ENCODE data around the gene NAA10. TPM values are rescaled to one million over a fixed set of nuclear protein-coding genes. Genes with fewer than 3 reads are reported as not detected.

Gene NAA10
- total RNA-seq, 1 experiment from 2014 or later, result 124 TPM

GRCh38 chrX:153969125-153969903 is 34.5 kb upstream of the NAA10 start:
- CTCF ChIA-PET, result no interaction called here
- Histone ChIP-seq H2AFZ (ENCODE audit: low read depth, low read length, poor library complexity, severe bottlenecking) (no peak overlapping the region), H3K9me2 (ENCODE audit: insufficient read depth) (no peaks in the 10 kb centered on the region), H3K27ac (ENCODE audit: low read depth, low read length) (peak overlapping the region; percentile 33), H3K9ac (ENCODE audit: low read length) (peak overlapping the region; percentile 99), H3K9me3 (ENCODE audit: control insufficient read depth in 1 of 2, insufficient read depth in 1 of 2, low read depth in 1 of 2, low read length in 2 of 2) (no peaks in the 10 kb centered on the region), H3K36me3 (ENCODE audit: control insufficient read depth in 1 of 2, insufficient read depth in 2 of 2, low read length in 2 of 2) (peaks cover 0 to 11% of the 10 kb centered on the region in 2 experiments; a peak in 1 of 4 replicates), H3K27me3 (ENCODE audit: insufficient read depth, low read length) (no peaks in the 10 kb centered on the region), H3K4me2 (ENCODE audit: low read length) (peak overlapping the region; percentile 76), H3K79me2 (ENCODE audit: insufficient read depth, low read length) (peaks cover 74% of the 10 kb centered on the region), H3K4me1 (ENCODE audit: control insufficient read depth in 1 of 2, insufficient read depth in 2 of 2, low read length in 2 of 2) (peaks cover 12 to 24% of the 10 kb centered on the region in 2 experiments), H3K4me3 (replicated peaks in 1 of 2; ENCODE audit: low read depth in 1 of 2, low read length in 2 of 2) (peak overlapping the region; percentile 75 to 78), H4K20me1 (ENCODE audit: insufficient read depth) (no peaks in the 10 kb centered on the region)
- ATAC-seq (no peak), DNase-seq (ENCODE audit: low read depth, low spot score) (no peak)
- RAD21 ChIA-PET (ENCODE audit: low non-redundant PET in 1 of 2, low total read pairs in 2 of 2, uncharacterized antibody in 2 of 2, unreplicated experiment in 2 of 2), result no interaction called here
- intact Hi-C loops (cut with micrococcal nuclease), result no loop called here
- no TSS peak for BruUV-seq (replicated peaks)
- TF ChIP-seq ELF1 (IDR thresholded peaks at IDR 0.05; ENCODE audit: borderline replicate concordance, low read depth) (no peak), FOSL1 (IDR thresholded peaks at IDR 0.05; ENCODE audit: low read depth) (no peak), ZFX (IDR thresholded peaks at IDR 0.05) (no peak), CTCF (IDR thresholded peaks at IDR 0.05 in 2 of 3, conservative IDR thresholded peaks at IDR 0.05 in 1 of 3; ENCODE audit: borderline replicate concordance in 1 of 3, insufficient read depth in 1 of 3, low read depth in 2 of 3, low read length in 2 of 3) (no peak), SRF (IDR thresholded peaks at IDR 0.05; ENCODE audit: low read depth) (no peak), YY1 (IDR thresholded peaks at IDR 0.05; ENCODE audit: extremely low read depth, insufficient replicate concordance, low read depth, low read length) (no peak), ZNF274 (IDR thresholded peaks at IDR 0.05; ENCODE audit: low read depth, low read length) (no peak), EGR1 (IDR thresholded peaks at IDR 0.05; ENCODE audit: low read depth) (no peak), TCF7L2 (IDR thresholded peaks at IDR 0.05; ENCODE audit: borderline replicate concordance, extremely low read depth, insufficient read depth, insufficient read length) (no peak)
- TF ChIP-seq, protein P1, sequence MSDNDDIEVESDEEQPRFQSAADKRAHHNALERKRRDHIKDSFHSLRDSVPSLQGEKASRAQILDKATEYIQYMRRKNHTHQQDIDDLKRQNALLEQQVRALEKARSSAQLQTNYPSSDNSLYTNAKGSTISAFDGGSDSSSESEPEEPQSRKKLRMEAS (IDR thresholded peaks at IDR 0.05), result no peak
- POLR2A ChIA-PET, result no interaction called here
